ENCODE results near the gene AMFR. TPM values are rescaled to one million over a fixed set of nuclear protein-coding genes. Genes with fewer than 3 reads are reported as not detected.

The AMFR gene
- total and polyA plus RNA-seq, 10 of the 15 experiments (the other 5 are each of a cell fraction or from before 2014, with no cell fraction given): 8.2 to 67.6 (median 28.1) TPM

DNA sequence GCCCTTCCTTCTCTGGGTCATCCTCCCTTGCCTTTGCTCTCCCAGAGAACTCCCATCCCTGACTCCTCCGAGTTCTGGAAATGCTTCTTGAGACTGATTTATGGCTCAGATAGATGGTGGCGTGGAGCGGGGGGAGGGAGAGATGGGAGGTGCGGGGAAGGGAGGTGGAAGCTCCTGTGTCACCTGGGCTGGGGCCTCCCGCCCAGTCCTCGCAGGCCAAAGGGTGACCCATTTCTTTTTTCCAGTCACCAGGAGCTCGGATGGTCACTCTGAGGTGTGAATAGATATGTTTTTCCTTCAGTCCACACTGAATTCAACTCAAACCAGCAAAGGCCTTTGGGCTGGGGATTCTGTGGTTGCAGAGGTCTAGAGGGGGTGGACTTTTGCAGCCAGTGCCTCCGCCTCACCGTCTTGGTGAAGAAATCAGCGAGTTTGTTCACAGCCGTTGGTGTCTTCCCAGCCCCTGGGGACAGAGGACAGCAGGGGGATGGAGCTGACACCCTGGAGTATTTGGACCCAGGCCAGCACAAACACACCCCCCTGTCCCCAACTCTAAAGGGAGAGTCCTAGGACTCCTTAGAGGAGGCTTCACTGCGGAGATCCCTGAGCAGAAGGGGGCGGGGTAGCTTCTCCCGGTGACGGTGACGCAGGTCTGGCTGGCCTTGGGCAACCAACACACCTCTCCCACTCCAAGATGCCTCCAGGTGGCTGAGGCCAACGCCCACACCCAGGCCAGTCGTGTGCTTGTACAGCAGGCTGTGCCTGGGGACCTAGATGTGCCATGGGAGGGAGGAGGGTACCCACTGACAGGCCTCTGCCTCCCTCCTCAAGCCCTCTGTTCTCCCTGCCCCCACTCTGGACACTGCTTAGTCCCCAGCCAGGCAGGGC, 80.6 kb downstream of the AMFR start:
- Histone ChIP-seq H3K27ac (ENCODE audit: control insufficient read depth, insufficient read depth) (no peak overlapping the region), H3K4me3 (no peak overlapping the region), H3K36me3 (ENCODE audit: control insufficient read depth in 2 of 2, insufficient read depth in 2 of 2, low read length in 1 of 2) (no peaks in the 10 kb centered on the region), H3K4me2 (ENCODE audit: control insufficient read depth, insufficient read depth) (no peak overlapping the region), H3K9ac (ENCODE audit: control insufficient read depth, insufficient read depth, low read length) (no peak overlapping the region), H3K79me2 (ENCODE audit: control insufficient read depth, insufficient read depth, low read length) (no peaks in the 10 kb centered on the region), H3K27me3 (replicated peaks in 1 of 2; ENCODE audit: control insufficient read depth in 2 of 2, insufficient read depth in 2 of 2, low read length in 1 of 2) (no peaks in the 10 kb centered on the region; a peak in 1 of 4 replicates), H2AFZ (ENCODE audit: control insufficient read depth, low read depth, low read length) (no peak overlapping the region), H3K9me3 (replicated peaks; ENCODE audit: control insufficient read depth, insufficient read depth, low read length) (no peaks in the 10 kb centered on the region), H3K4me1 (ENCODE audit: control insufficient read depth, insufficient read depth, low read length) (no peaks in the 10 kb centered on the region), H4K20me1 (ENCODE audit: control insufficient read depth, insufficient read depth) (no peaks in the 10 kb centered on the region; the same call in 1 of the 2 replicates)
- CTCF ChIA-PET: no interaction called here
- no peak for DNase-seq (ENCODE audit: low read depth, low spot score)
- POLR2A ChIA-PET: no interaction called here
- intact Hi-C loops (cut with micrococcal nuclease; ENCODE audit: unreplicated experiment): no loop called here
- in situ Hi-C loops (cut with MboI): no loop called here
- 49% methylated on average over 16 of the region's 18 CpGs for WGBS (ENCODE audit: insufficient coverage, insufficient replicate concordance, low lambda C conversion rate, missing lambda C conversion rate)
- FAIRE-seq: no peak
- RAD21 ChIA-PET (ENCODE audit: unreplicated experiment): no interaction called here
- ATAC-seq: no peak
- SMC1A ChIA-PET (ENCODE audit: uncharacterized antibody, unreplicated experiment): no interaction called here
- BruUV-seq (replicated peaks): no TSS peak
- TF ChIP-seq MEF2B (IDR thresholded peaks at IDR 0.05; ENCODE audit: partially characterized antibody, poor library complexity, severe bottlenecking) (no peak), ETV6 (conservative IDR thresholded peaks at IDR 0.05 in 1 of 2, IDR thresholded peaks at IDR 0.05 in 1 of 2; ENCODE audit: borderline replicate concordance in 1 of 2, low read depth in 1 of 2) (no peak)

DNA sequence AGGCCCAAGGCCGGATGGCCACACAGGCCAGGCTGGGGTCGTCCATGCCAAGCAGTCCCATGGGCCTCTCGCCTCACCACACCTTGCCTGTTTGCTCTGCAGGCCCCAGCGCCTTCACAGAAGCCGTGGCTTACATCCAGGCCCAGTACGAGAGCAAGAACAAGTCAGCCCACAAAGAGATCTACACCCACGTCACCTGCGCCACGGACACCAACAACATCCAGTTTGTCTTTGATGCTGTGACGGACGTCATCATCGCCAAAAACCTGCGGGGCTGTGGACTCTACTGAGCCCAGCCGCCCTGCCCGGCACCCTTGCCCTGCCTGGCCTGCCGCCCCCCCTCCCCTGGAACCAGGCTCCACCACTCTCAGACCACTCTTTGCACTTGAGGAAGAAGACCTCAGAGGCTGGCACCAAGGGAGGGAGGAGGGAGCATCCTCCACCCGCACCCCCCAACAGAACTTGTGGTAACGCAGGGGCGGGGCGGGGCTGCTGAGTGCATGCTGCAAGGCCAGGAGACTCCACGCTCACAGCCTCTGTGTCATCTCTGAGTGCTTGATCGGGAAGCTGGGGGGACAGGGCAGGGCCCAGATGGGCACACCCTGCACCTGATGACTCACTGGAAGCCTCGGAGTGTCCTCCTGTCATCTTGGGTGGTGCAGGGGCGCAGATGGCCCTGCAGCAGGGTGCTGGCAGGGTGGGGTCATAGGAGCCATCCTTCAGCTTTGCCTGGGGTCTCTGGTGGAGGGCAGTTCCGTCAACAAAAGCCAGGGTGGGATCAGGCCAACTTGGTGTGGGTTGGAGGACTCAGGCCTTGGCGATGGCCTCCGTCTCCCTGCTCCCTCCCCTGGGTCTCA, 81.5 kb downstream of the AMFR start:
- SMC1A ChIA-PET (ENCODE audit: uncharacterized antibody, unreplicated experiment): no interaction called here
- no peak for ATAC-seq
- DNase-seq (ENCODE audit: low read depth, low spot score): no peak
- CTCF ChIA-PET: no interaction called here
- no peak for FAIRE-seq
- intact Hi-C loops (cut with micrococcal nuclease; ENCODE audit: unreplicated experiment) (no loop called here), in situ Hi-C loops (cut with MboI) (no loop called here)
- no peaks in the 10 kb centered on the region; the same call in 1 of the 2 replicates for H4K20me1 ChIP-seq (ENCODE audit: control insufficient read depth, insufficient read depth)
- no peak overlapping the region for H3K4me3 ChIP-seq
- 55% methylated on average over 27 of the region's 27 CpGs for WGBS (ENCODE audit: insufficient coverage, insufficient replicate concordance, low lambda C conversion rate, missing lambda C conversion rate)
- H3K79me2 ChIP-seq (ENCODE audit: control insufficient read depth, insufficient read depth, low read length): no peaks in the 10 kb centered on the region
- POLR2A ChIA-PET: no interaction called here
- no peak overlapping the region for H2AFZ ChIP-seq (ENCODE audit: control insufficient read depth, low read depth, low read length)
- no peaks in the 10 kb centered on the region; a peak in 1 of 4 replicates for H3K27me3 ChIP-seq (replicated peaks in 1 of 2; ENCODE audit: control insufficient read depth in 2 of 2, insufficient read depth in 2 of 2, low read length in 1 of 2)
- no peaks in the 10 kb centered on the region for H3K36me3 ChIP-seq (ENCODE audit: control insufficient read depth in 2 of 2, insufficient read depth in 2 of 2, low read length in 1 of 2)
- H3K9me3 ChIP-seq (replicated peaks; ENCODE audit: control insufficient read depth, insufficient read depth, low read length): no peaks in the 10 kb centered on the region
- H3K4me2 ChIP-seq (ENCODE audit: control insufficient read depth, insufficient read depth): no peak overlapping the region
- no TSS peak for BruUV-seq (replicated peaks)
- RAD21 ChIA-PET (ENCODE audit: unreplicated experiment): no interaction called here
- H3K9ac ChIP-seq (ENCODE audit: control insufficient read depth, insufficient read depth, low read length): no peak overlapping the region
- TF ChIP-seq CBX3 (IDR thresholded peaks at IDR 0.05; ENCODE audit: borderline replicate concordance, low read depth) (no peak), ZNF24 (IDR thresholded peaks at IDR 0.05) (no peak), KDM1A (IDR thresholded peaks at IDR 0.05; ENCODE audit: borderline replicate concordance) (no peak), TARDBP (IDR thresholded peaks at IDR 0.05; ENCODE audit: borderline replicate concordance) (no peak), ZBED1 (IDR thresholded peaks at IDR 0.05; ENCODE audit: borderline replicate concordance) (no peak), FOS (IDR thresholded peaks at IDR 0.05; ENCODE audit: borderline replicate concordance, extremely low read depth, insufficient read length) (no peak), SRF (IDR thresholded peaks at IDR 0.05; ENCODE audit: low read depth in 2 of 2, low read length in 2 of 2) (no peak), STAT3 (IDR thresholded peaks at IDR 0.05; ENCODE audit: low read depth, low read length) (no peak), BACH1 (IDR thresholded peaks at IDR 0.05; ENCODE audit: borderline replicate concordance) (no peak), YY1 (IDR thresholded peaks at IDR 0.05; ENCODE audit: low read depth, low read length) (no peak), SREBF1 (IDR thresholded peaks at IDR 0.05; ENCODE audit: low read length) (no peak), STAT1 (conservative IDR thresholded peaks at IDR 0.05) (no peak), PML (IDR thresholded peaks at IDR 0.05; ENCODE audit: low read length) (no peak)
- no peaks in the 10 kb centered on the region for H3K4me1 ChIP-seq (ENCODE audit: control insufficient read depth, insufficient read depth, low read length)
- no peak overlapping the region for H3K27ac ChIP-seq (ENCODE audit: control insufficient read depth, insufficient read depth)

Measured in GM12878 (cell line).